Activated CD8-positive, alpha-beta T cell treated with anti-CD3 and anti-CD28 coated beads, Interleukin-2, amount 10 ng/mL, durations not matched to agents 7 days and 5 days (primary cell): ENCODE results near the gene HES6. TPM values are rescaled to one million over a fixed set of nuclear protein-coding genes. Genes with fewer than 3 reads are reported as not detected.

ENCODE experiments used
- ATAC-seq: fragments of 150-1000 bp; cut with Tn5 transposase; one replicate; pipeline ENCODE4 v1.10.0; 2021; ENCODE audit warnings: moderate library complexity
- CTCF ChIA-PET: fragments of 350-600 bp; sonication (Branson Sonifier 250); formaldehyde crosslinking; loops from one replicate; lab custom pipeline; 2021; ENCODE audit warnings: antibody characterized with exemption; lab: Charles Lee
- POLR2A ChIA-PET: fragments of 350-600 bp; sonication (Branson Sonifier 250); formaldehyde crosslinking; loops from one replicate; lab custom pipeline; 2021; ENCODE audit warnings: antibody characterized with exemption; lab: Charles Lee
- DNase-seq: peaks from one replicate; pipeline ENCODE4 v3.0.0-alpha.2; 2020
- H3K27ac Mint-ChIP-seq: one replicate; pipeline ENCODE4 v1.8.0; 2021; ENCODE audit warnings: mild to moderate bottlenecking, mixed read lengths
- H3K27me3 Mint-ChIP-seq: one replicate; pipeline ENCODE4 v1.8.0; 2021; ENCODE audit warnings: low read depth, mixed read lengths
- H3K36me3 Mint-ChIP-seq: one replicate; pipeline ENCODE4 v1.8.0; 2021; ENCODE audit warnings: low read depth, mixed read lengths
- H3K4me1 Mint-ChIP-seq: one replicate; pipeline ENCODE4 v1.8.0; 2021; ENCODE audit warnings: low read depth, mixed read lengths
- H3K4me3 Mint-ChIP-seq: one replicate; pipeline ENCODE4 v1.8.0; 2021; ENCODE audit warnings: mild to moderate bottlenecking, mixed read lengths
- H3K9me3 Mint-ChIP-seq: one replicate; pipeline ENCODE4 v1.8.0; 2022; ENCODE audit warnings: mixed read lengths; ENCODE audit not compliant: insufficient read depth
- total RNA-seq, 2 experiments: library from RNA; stranded (reverse); gene quantifications; one replicate each; pipeline ENCODE4 v1.2.3, GENCODE V29; 2021

Gene HES6
- total RNA-seq, 2 experiments from 2014 or later, result 4.7 to 4.8 TPM

GRCh38 chr2:238251331-238251730 lies 11.5 kb upstream of the HES6 start:
- Mint-ChIP-seq H3K9me3 (no peaks in the 10 kb centered on the region), H3K27ac (no peak overlapping the region), H3K4me3 (no peak overlapping the region), H3K4me1 (no peaks in the 10 kb centered on the region), H3K27me3 (no peaks in the 10 kb centered on the region), H3K36me3 (peaks cover 15% of the 10 kb centered on the region)
- DNase-seq (no peak), ATAC-seq (no peak)
- CTCF ChIA-PET, result no interaction called here
- POLR2A ChIA-PET, result no interaction called here

GRCh38 chr2:238250896-238251295 lies 11.1 kb upstream of the HES6 start:
- POLR2A ChIA-PET, result no interaction called here
- Mint-ChIP-seq H3K9me3 (no peaks in the 10 kb centered on the region), H3K4me1 (no peaks in the 10 kb centered on the region), H3K27ac (no peak overlapping the region), H3K36me3 (peaks cover 15% of the 10 kb centered on the region), H3K4me3 (no peak overlapping the region), H3K27me3 (no peaks in the 10 kb centered on the region)
- DNase-seq, result no peak
- no peak for ATAC-seq
- CTCF ChIA-PET, result interaction anchor here (0.9 to 1.1 kb wide), 2 partner anchors 9 to 12 kb away, joined by 3 read pairs; no protein-coding TSS in a partner anchor

- DNase-seq (no peak), ATAC-seq (no peak)
- CTCF ChIA-PET, result interaction anchor here (1.4 kb wide), 2 partner anchors 8 to 15 kb away, joined by 3 to 5 read pairs; no protein-coding TSS in a partner anchor
- Mint-ChIP-seq H3K9me3 (no peaks in the 10 kb centered on the region), H3K4me3 (no peak overlapping the region), H3K27me3 (no peaks in the 10 kb centered on the region), H3K4me1 (no peaks in the 10 kb centered on the region), H3K27ac (no peak overlapping the region), H3K36me3 (peaks cover 18% of the 10 kb centered on the region)
- POLR2A ChIA-PET, result no interaction called here
Observed at GRCh38 chr2:238247841-238248453, 8.1 kb upstream of the HES6 start.

GRCh38 chr2:238247002-238247822 lies 7.4 kb upstream of the HES6 start:
- peaks cover 17% of the 10 kb centered on the region for H3K36me3 Mint-ChIP-seq
- ATAC-seq, result no peak
- POLR2A ChIA-PET, result no interaction called here
- no peaks in the 10 kb centered on the region for H3K4me1 Mint-ChIP-seq
- no peak overlapping the region for H3K27ac Mint-ChIP-seq
- DNase-seq, result no peak
- no peaks in the 10 kb centered on the region for H3K9me3 Mint-ChIP-seq
- CTCF ChIA-PET, result interaction anchor here (1.4 kb wide), 2 partner anchors 9 to 16 kb away, joined by 3 to 5 read pairs; no protein-coding TSS in a partner anchor
- H3K27me3 Mint-ChIP-seq, result peaks cover 2% of the 10 kb centered on the region
- H3K4me3 Mint-ChIP-seq, result no peak overlapping the region

- H3K27ac Mint-ChIP-seq, result no peak overlapping the region
- CTCF ChIA-PET, result interaction anchor here (2.0 kb wide), 1 partner anchor 19 kb away, joined by 8 read pairs; no protein-coding TSS in a partner anchor
Observed at GRCh38 chr2:238244151-238244550, 4.3 kb upstream of the HES6 start.

GRCh38 chr2:238243496-238244076 lies 3.7 kb upstream of the HES6 start:
- DNase-seq (no peak), ATAC-seq (no peak)
- peaks cover 14% of the 10 kb centered on the region for H3K36me3 Mint-ChIP-seq
- CTCF ChIA-PET, result interaction anchor here (1.8 to 2.0 kb wide), 2 partner anchors 20 kb away, joined by 6 to 8 read pairs; no protein-coding TSS in a partner anchor
- no peak overlapping the region for H3K27ac Mint-ChIP-seq
- H3K4me1 Mint-ChIP-seq, result peaks cover 2% of the 10 kb centered on the region
- H3K27me3 Mint-ChIP-seq, result peaks cover 13% of the 10 kb centered on the region
- POLR2A ChIA-PET, result no interaction called here
- no peak overlapping the region for H3K4me3 Mint-ChIP-seq
- no peaks in the 10 kb centered on the region for H3K9me3 Mint-ChIP-seq

More at GRCh38 chr2:238244151-238244550, 4.3 kb upstream of the HES6 start:
- ATAC-seq (no peak), DNase-seq (no peak)
- H3K27me3 Mint-ChIP-seq, result peaks cover 13% of the 10 kb centered on the region
- POLR2A ChIA-PET, result no interaction called here
- H3K36me3 Mint-ChIP-seq, result peaks cover 14% of the 10 kb centered on the region
- peaks cover 2% of the 10 kb centered on the region for H3K4me1 Mint-ChIP-seq
- H3K4me3 Mint-ChIP-seq, result no peak overlapping the region
- H3K9me3 Mint-ChIP-seq, result no peaks in the 10 kb centered on the region

- Mint-ChIP-seq H3K36me3 (peaks cover 12% of the 10 kb centered on the region), H3K27ac (no peak overlapping the region), H3K9me3 (no peaks in the 10 kb centered on the region), H3K4me3 (no peak overlapping the region), H3K27me3 (peaks cover 18% of the 10 kb centered on the region), H3K4me1 (peaks cover 6% of the 10 kb centered on the region)
- POLR2A ChIA-PET, result no interaction called here
- no peak for ATAC-seq
- no peak for DNase-seq
- CTCF ChIA-PET, result interaction anchor here (1.8 kb wide), 1 partner anchor 20 kb away, joined by 6 read pairs; no protein-coding TSS in a partner anchor
Observed at GRCh38 chr2:238242731-238243495, 3.1 kb upstream of the HES6 start.

GRCh38 chr2:238241970-238242369 lies 2.1 kb upstream of the HES6 start:
- peaks cover 24% of the 10 kb centered on the region for H3K27me3 Mint-ChIP-seq
- H3K4me3 Mint-ChIP-seq, result no peak overlapping the region
- H3K27ac Mint-ChIP-seq, result no peak overlapping the region
- no peak for DNase-seq
- no peak for ATAC-seq
- no peaks in the 10 kb centered on the region for H3K9me3 Mint-ChIP-seq
- peaks cover 12% of the 10 kb centered on the region for H3K36me3 Mint-ChIP-seq
- peaks cover 6% of the 10 kb centered on the region for H3K4me1 Mint-ChIP-seq
- ChIA-PET POLR2A (no interaction called here), CTCF (interaction anchor here (1.8 kb wide), 1 partner anchor 21 kb away, joined by 6 read pairs; no protein-coding TSS in a partner anchor)

GRCh38 chr2:238240757-238241711 lies 1.2 kb upstream of the HES6 start:
- ATAC-seq (no peak), DNase-seq (no peak)
- ChIA-PET CTCF (no interaction called here), POLR2A (no interaction called here)
- Mint-ChIP-seq H3K27ac (no peak overlapping the region), H3K4me3 (no peak overlapping the region), H3K36me3 (peaks cover 12% of the 10 kb centered on the region), H3K27me3 (peaks cover 29% of the 10 kb centered on the region), H3K9me3 (no peaks in the 10 kb centered on the region), H3K4me1 (peaks cover 6% of the 10 kb centered on the region)

- ChIA-PET CTCF (interaction anchor here (1.4 to 1.6 kb wide), 2 partner anchors 24 to 44 kb away, joined by 4 to 6 read pairs; no protein-coding TSS in a partner anchor), POLR2A (interaction anchor here (0.6 to 0.7 kb wide), 2 partner anchors 188 to 783 kb away, joined by 3 read pairs; no protein-coding TSS in a partner anchor)
- Mint-ChIP-seq H3K36me3 (peaks cover 4% of the 10 kb centered on the region), H3K4me3 (no peak overlapping the region), H3K9me3 (no peaks in the 10 kb centered on the region), H3K27me3 (peaks cover 40% of the 10 kb centered on the region), H3K27ac (no peak overlapping the region), H3K4me1 (peaks cover 6% of the 10 kb centered on the region)
- DNase-seq, result peak; percentile 41
- ATAC-seq, result peak; percentile 35
Observed at GRCh38 chr2:238239543-238239862, 335 bp downstream of the HES6 start.
